HG02938 (cell line): ENCODE measurements around the gene CBX6.
"Not testable (repeated sequence)": the region's sequence is repeated elsewhere in the genome, so short reads cannot be mapped to it uniquely, and the experiment has no call there.

Source experiments
- ATAC-seq: cut with Tn5 transposase; IDR thresholded peaks from one replicate; pipeline ENCODE4 v1.9.1; 2021; ENCODE audit warnings: mild to moderate bottlenecking, moderate library complexity; ENCODE audit not compliant: unreplicated experiment

CBX6 gene

GRCh38 chr22:38861170-38861876 is 10.7 kb downstream of the CBX6 start:
- no peak for ATAC-seq

GRCh38 chr22:38860283-38861169 is 11.5 kb downstream of the CBX6 start:
- no peak for ATAC-seq

GRCh38 chr22:38859581-38860282 is 12.3 kb downstream of the CBX6 start:
- ATAC-seq = no peak

GRCh38 chr22:38858492-38858891 is 13.5 kb downstream of the CBX6 start:
- no peak for ATAC-seq

- not testable (repeated sequence) for ATAC-seq
Observed at GRCh38 chr22:38854476-38854875, 17.5 kb downstream of the CBX6 start.

GRCh38 chr22:38853883-38854282 is 18.1 kb downstream of the CBX6 start:
- not testable (repeated sequence) for ATAC-seq

GRCh38 chr22:38853196-38853651 is 18.8 kb downstream of the CBX6 start:
- ATAC-seq = no peak

- no peak for ATAC-seq
Observed at GRCh38 chr22:38852522-38852921, 19.5 kb downstream of the CBX6 start.

GRCh38 chr22:38850941-38851849 is 20.8 kb downstream of the CBX6 start:
- no peak for ATAC-seq

- ATAC-seq = no peak
Observed at GRCh38 chr22:38850399-38850798, 21.6 kb downstream of the CBX6 start.

- no peak for ATAC-seq
Observed at GRCh38 chr22:38849811-38850210, 22.2 kb downstream of the CBX6 start.

GRCh38 chr22:38846412-38846811 is 25.6 kb downstream of the CBX6 start:
- no peak for ATAC-seq

- no peak for ATAC-seq
Observed at GRCh38 chr22:38845004-38845740, 26.8 kb downstream of the CBX6 start.

GRCh38 chr22:38844315-38845003 is 27.6 kb downstream of the CBX6 start:
- ATAC-seq = no peak

GRCh38 chr22:38843657-38844314 is 28.2 kb downstream of the CBX6 start, which contains the start of gene NPTXR:
NPTXR (minus strand) TSS chr22:38844028.
- ATAC-seq = no peak

- ATAC-seq = no peak
Observed at GRCh38 chr22:38843201-38843656, 28.8 kb downstream of the CBX6 start.

- no peak for ATAC-seq
Observed at GRCh38 chr22:38842512-38843200, 29.4 kb downstream of the CBX6 start.

GRCh38 chr22:38841635-38842034 is 30.4 kb downstream of the CBX6 start:
- no peak for ATAC-seq
